Fibroblast of skin of back (primary cell): ENCODE data around the gene SUCNR1.
A peak's percentile ranks its signal among the peaks of the same experiment; 100 is the strongest.
"Not testable (repeated sequence)": the region's sequence is repeated elsewhere in the genome, so short reads cannot be mapped to it uniquely, and the experiment has no call there.

Experiments
- DNase-seq: peaks from one replicate; pipeline ENCODE4 v3.0.0-alpha.2; 2013

Gene SUCNR1

GRCh38 chr3:151901644-151902285 is 28.3 kb downstream of the SUCNR1 start:
- DNase-seq: no peak

GRCh38 chr3:151903501-151903991 is 30.1 kb downstream of the SUCNR1 start:
- DNase-seq: peak; percentile 71

- no peak for DNase-seq
These were observed 32.2 kb downstream of the SUCNR1 start for GRCh38 chr3:151905647-151906046.

- no peak for DNase-seq
These were observed 33.3 kb downstream of the SUCNR1 start for GRCh38 chr3:151906751-151907150.

- no peak for DNase-seq
These were observed 35.0 kb downstream of the SUCNR1 start for GRCh38 chr3:151908399-151908798.

GRCh38 chr3:151909681-151910405 is 36.4 kb downstream of the SUCNR1 start:
- peak; percentile 80 for DNase-seq

- no peak for DNase-seq
These were observed 38.0 kb downstream of the SUCNR1 start for GRCh38 chr3:151911462-151911861.

GRCh38 chr3:151912028-151912427 is 38.6 kb downstream of the SUCNR1 start:
- peak; percentile 86 for DNase-seq

- no peak for DNase-seq
These were observed 43.3 kb downstream of the SUCNR1 start for GRCh38 chr3:151916781-151917180.

GRCh38 chr3:151918253-151919029 is 45.0 kb downstream of the SUCNR1 start:
- peak; percentile 62 for DNase-seq

GRCh38 chr3:151919030-151919328 is 45.5 kb downstream of the SUCNR1 start:
- DNase-seq: no peak

GRCh38 chr3:151919446-151919845 is 46.0 kb downstream of the SUCNR1 start:
- no peak for DNase-seq

GRCh38 chr3:151923901-151924300 is 50.5 kb downstream of the SUCNR1 start:
- DNase-seq: peak; percentile 78

- DNase-seq: no peak
These were observed 51.3 kb downstream of the SUCNR1 start for GRCh38 chr3:151924753-151925152.

- no peak for DNase-seq
These were observed 52.0 kb downstream of the SUCNR1 start for GRCh38 chr3:151925419-151925818.

- DNase-seq: peak; percentile 82
These were observed 52.4 kb downstream of the SUCNR1 start for GRCh38 chr3:151925876-151926275.

- peak; percentile 58 for DNase-seq
These were observed 53.5 kb downstream of the SUCNR1 start for GRCh38 chr3:151926956-151927355.

GRCh38 chr3:151927915-151928525 is 54.6 kb downstream of the SUCNR1 start:
- DNase-seq: not testable (repeated sequence)

- DNase-seq: peak; percentile 60
These were observed 57.7 kb downstream of the SUCNR1 start for GRCh38 chr3:151931171-151931570.

GRCh38 chr3:151933234-151933853 is 59.9 kb downstream of the SUCNR1 start:
- no peak for DNase-seq
